Osteocyte (in vitro differentiated cells): Measurements from ENCODE around the gene BPIFA1. TPM values are rescaled to one million over a fixed set of nuclear protein-coding genes. Genes with fewer than 3 reads are reported as not detected.

Source experiments
- DNase-seq: peaks from one replicate; pipeline ENCODE4 v3.0.0; 2021; ENCODE audit warnings: mixed read lengths; ENCODE audit not compliant: unreplicated experiment; ENCODE audit errors: extremely low spot score
- H3K27ac Mint-ChIP-seq: one replicate; pipeline ENCODE4 v1.8.0; 2021; ENCODE audit warnings: mild to moderate bottlenecking, mixed read lengths; ENCODE audit not compliant: unreplicated experiment
- H3K27me3 Mint-ChIP-seq: one replicate; pipeline ENCODE4 v1.8.0; 2021; ENCODE audit warnings: mixed read lengths; ENCODE audit not compliant: unreplicated experiment
- H3K36me3 Mint-ChIP-seq: one replicate; pipeline ENCODE4 v1.8.0; 2021; ENCODE audit warnings: mixed read lengths; ENCODE audit not compliant: unreplicated experiment
- H3K4me1 Mint-ChIP-seq: one replicate; pipeline ENCODE4 v1.8.0; 2021; ENCODE audit warnings: mixed read lengths; ENCODE audit not compliant: unreplicated experiment
- H3K4me3 Mint-ChIP-seq: one replicate; pipeline ENCODE4 v1.8.0; 2021; ENCODE audit warnings: mild to moderate bottlenecking, moderate library complexity, mixed read lengths; ENCODE audit not compliant: unreplicated experiment
- H3K9me3 Mint-ChIP-seq: one replicate; pipeline ENCODE4 v1.8.0; 2021; ENCODE audit warnings: mixed read lengths; ENCODE audit not compliant: unreplicated experiment
- total RNA-seq: library from RNA; stranded (reverse); gene quantifications from 2 replicates; pipeline ENCODE4 v1.2.1, GENCODE V29; 2021
- TF ChIP-seq, protein P1 (sequence below): fragments of 200-600 bp; sonication (generic); IDR thresholded peaks from 2 replicates; pipeline ENCODE4 v1.5.0; 2021; ENCODE audit warnings: antibody characterized with exemption, mild to moderate bottlenecking, moderate library complexity

The BPIFA1 gene
- total RNA-seq, 1 donor from 2014 or later = not detected

DNA sequence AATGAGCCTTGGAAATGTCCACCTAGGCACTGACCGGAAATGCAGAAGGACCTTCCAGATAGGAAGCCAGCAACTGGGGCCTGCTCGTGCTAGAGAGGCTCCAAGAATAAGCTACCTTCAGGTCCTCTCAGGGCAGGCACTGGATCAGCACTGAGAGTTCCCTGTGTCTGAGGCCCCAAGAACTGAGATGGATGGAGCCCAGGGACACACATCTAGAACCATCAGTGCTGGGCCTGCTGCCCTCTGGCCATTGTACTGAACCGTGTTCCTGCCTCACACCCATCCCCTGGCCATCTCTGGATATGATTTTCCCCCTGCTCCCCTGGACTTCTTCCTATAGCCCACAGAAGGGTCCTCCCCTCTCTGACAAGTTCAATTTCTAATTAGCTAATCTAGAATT lies 10.3 kb downstream of the BPIFA1 start:
- Mint-ChIP-seq H3K4me1 (no peaks in the 10 kb centered on the region), H3K27me3 (peaks cover 28% of the 10 kb centered on the region), H3K9me3 (no peaks in the 10 kb centered on the region), H3K36me3 (no peaks in the 10 kb centered on the region), H3K4me3 (no peak overlapping the region), H3K27ac (no peak overlapping the region)
- TF ChIP-seq, protein P1, sequence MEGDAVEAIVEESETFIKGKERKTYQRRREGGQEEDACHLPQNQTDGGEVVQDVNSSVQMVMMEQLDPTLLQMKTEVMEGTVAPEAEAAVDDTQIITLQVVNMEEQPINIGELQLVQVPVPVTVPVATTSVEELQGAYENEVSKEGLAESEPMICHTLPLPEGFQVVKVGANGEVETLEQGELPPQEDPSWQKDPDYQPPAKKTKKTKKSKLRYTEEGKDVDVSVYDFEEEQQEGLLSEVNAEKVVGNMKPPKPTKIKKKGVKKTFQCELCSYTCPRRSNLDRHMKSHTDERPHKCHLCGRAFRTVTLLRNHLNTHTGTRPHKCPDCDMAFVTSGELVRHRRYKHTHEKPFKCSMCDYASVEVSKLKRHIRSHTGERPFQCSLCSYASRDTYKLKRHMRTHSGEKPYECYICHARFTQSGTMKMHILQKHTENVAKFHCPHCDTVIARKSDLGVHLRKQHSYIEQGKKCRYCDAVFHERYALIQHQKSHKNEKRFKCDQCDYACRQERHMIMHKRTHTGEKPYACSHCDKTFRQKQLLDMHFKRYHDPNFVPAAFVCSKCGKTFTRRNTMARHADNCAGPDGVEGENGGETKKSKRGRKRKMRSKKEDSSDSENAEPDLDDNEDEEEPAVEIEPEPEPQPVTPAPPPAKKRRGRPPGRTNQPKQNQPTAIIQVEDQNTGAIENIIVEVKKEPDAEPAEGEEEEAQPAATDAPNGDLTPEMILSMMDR = no peak
- DNase-seq = no peak

DNA sequence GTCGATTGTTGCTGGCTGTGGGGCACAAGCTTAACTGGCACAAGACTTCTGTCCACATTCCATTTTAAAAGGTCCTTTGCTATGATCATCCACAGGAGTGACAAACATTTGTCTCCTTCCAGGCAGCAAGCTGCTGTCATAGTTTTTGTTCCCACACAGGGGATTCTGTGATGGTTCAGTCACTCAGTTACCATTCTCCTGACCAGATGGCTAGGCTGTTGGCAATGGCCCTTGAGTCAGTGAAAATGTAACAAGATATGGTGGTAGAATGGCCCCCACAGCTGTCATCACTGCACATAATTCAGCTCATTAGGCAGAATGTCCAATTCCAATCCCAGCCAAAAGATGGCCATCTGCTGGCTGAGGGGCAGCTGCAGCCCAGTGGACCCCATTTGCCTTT lies 13.7 kb downstream of the BPIFA1 start:
- Mint-ChIP-seq H3K27me3 (peaks cover 21% of the 10 kb centered on the region), H3K27ac (no peak overlapping the region), H3K36me3 (no peaks in the 10 kb centered on the region), H3K4me1 (no peaks in the 10 kb centered on the region), H3K4me3 (no peak overlapping the region), H3K9me3 (no peaks in the 10 kb centered on the region)
- no peak for DNase-seq
- TF ChIP-seq, protein P1 = no peak

DNA sequence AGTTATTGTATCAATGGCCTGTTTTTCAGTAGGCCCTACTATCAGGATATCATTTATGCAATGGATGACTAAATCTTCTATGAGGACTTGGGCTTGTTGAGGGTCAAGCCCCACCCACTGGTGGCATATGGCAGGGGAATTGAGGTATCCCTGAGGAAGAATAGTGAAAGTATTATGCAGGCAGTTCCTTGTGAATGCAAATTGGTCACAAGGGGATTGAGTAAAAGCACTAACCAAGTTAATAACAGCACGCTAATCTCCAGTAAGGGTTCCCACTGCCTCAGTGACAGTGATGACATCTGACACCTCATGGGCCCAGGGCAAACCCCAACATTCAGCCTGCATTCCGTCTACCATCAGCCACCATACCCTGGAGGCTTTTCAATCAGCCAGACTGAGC lies 14.9 kb downstream of the BPIFA1 start:
- peaks cover 23% of the 10 kb centered on the region for H3K27me3 Mint-ChIP-seq
- TF ChIP-seq, protein P1 = no peak
- no peak overlapping the region for H3K27ac Mint-ChIP-seq
- H3K9me3 Mint-ChIP-seq = no peaks in the 10 kb centered on the region
- H3K36me3 Mint-ChIP-seq = no peaks in the 10 kb centered on the region
- no peaks in the 10 kb centered on the region for H3K4me1 Mint-ChIP-seq
- no peak for DNase-seq
- no peak overlapping the region for H3K4me3 Mint-ChIP-seq

DNA sequence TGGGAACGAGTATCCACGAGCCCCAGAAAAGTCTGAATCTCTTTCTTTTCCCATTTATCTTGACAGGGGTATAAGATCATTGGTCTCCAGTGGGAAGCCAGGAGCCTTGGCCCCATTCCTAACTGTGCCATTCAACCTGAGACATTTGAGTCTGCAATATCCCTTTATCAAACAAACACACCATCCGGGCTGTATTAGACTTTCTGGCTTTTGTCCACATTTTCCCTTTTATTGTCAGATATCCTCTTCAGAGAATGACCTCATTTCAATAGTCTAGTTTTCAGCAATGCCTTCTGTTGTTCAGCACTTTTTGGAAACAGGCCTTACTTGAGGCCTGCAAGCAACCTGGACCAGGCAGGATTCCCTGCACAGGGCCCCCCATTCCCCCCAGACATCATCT lies 15.7 kb downstream of the BPIFA1 start:
- peaks cover 24% of the 10 kb centered on the region for H3K27me3 Mint-ChIP-seq
- TF ChIP-seq, protein P1 = no peak
- H3K4me1 Mint-ChIP-seq = no peaks in the 10 kb centered on the region
- H3K36me3 Mint-ChIP-seq = no peaks in the 10 kb centered on the region
- H3K4me3 Mint-ChIP-seq = no peak overlapping the region
- no peak overlapping the region for H3K27ac Mint-ChIP-seq
- no peak for DNase-seq
- no peaks in the 10 kb centered on the region for H3K9me3 Mint-ChIP-seq

DNA sequence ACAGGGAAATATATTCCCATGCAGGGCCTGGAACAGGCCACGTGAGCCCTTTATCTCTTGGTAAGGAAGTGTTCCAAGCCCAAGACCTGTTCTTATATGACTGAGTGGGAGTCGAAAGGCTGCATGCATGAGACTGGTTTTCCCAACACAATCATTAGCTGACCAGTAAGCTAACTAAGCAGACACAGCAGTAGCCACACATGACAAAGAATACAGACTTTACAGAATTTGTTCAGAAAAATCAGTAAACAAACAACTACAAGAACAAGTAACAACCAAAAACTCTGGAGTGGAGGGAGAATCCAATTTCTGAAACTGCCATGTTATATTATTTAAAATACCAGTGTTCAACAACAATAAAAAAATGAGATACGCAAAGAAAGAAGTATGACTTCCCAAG lies 16.7 kb downstream of the BPIFA1 start:
- DNase-seq = no peak
- Mint-ChIP-seq H3K4me3 (no peak overlapping the region), H3K4me1 (no peaks in the 10 kb centered on the region), H3K27ac (no peak overlapping the region), H3K27me3 (peaks cover 28% of the 10 kb centered on the region), H3K9me3 (no peaks in the 10 kb centered on the region), H3K36me3 (no peaks in the 10 kb centered on the region)
- TF ChIP-seq, protein P1 = no peak
